HEK293 (cell line): Measurements from ENCODE around the gene CADPS2.

Source experiments
- CTCF ChIA-PET: fragments of 350-600 bp; formaldehyde crosslinking; extraction: SDS; loops from one replicate; lab custom pipeline; 2021; ENCODE audit warnings: antibody characterized with exemption; lab: Yijun Ruan, JAX
- POLR2A ChIA-PET: fragments of 300-600 bp; formaldehyde crosslinking; extraction: SDS; loops from one replicate; lab custom pipeline; 2020; ENCODE audit warnings: antibody characterized with exemption, inconsistent platforms; lab: Yijun Ruan, JAX
- H3K27ac ChIP-seq: fragments of 200-500 bp; sonication (Bioruptor generic); 2 replicates; pipeline ENCODE4 v1.5.1; 2014; ENCODE audit warnings: low read depth, low read length, control low read depth, inconsistent platforms; ENCODE audit errors: extremely low read depth
- H3K36me3 ChIP-seq, 2 experiments: fragments of 200-500 bp in 1 of 2; sonication (Bioruptor generic) in 1 of 2; 1 replicate in 1 of 2; 2 replicates in 1 of 2; pipeline ENCODE4 v1.5.1; 2014 to 2017; ENCODE audit warnings: inconsistent platforms in 2 of 2, low read length in 2 of 2; ENCODE audit not compliant: control insufficient read depth in 2 of 2, insufficient read depth in 1 of 2
- H3K4me1 ChIP-seq: fragments of 200-500 bp; sonication (Bioruptor generic); 2 replicates; pipeline ENCODE4 v1.5.1; 2014; ENCODE audit warnings: mild to moderate bottlenecking, low read length, inconsistent platforms; ENCODE audit not compliant: control insufficient read depth, insufficient read depth
- H3K4me3 ChIP-seq: 2 replicates; pipeline ENCODE4 v1.5.1; 2011; ENCODE audit warnings: low read depth, mild to moderate bottlenecking, control low read depth, low read length, moderate library complexity
- H3K9me3 ChIP-seq: fragments of 200-500 bp; sonication (Bioruptor generic); 2 replicates; pipeline ENCODE4 v1.5.1; 2014; ENCODE audit warnings: low read depth, low read length, inconsistent platforms; ENCODE audit not compliant: control insufficient read depth, insufficient read depth
- BCL11B ChIP-seq: fragments of 450-650 bp; formaldehyde crosslinking; IDR thresholded peaks from 2 replicates; pipeline ENCODE4 v1.5.1; 2016; ENCODE audit warnings: low read depth, missing biosample characterization, missing genetic modification characterization
- GLI4 ChIP-seq: fragments of 450-650 bp; formaldehyde crosslinking; IDR thresholded peaks from 2 replicates; pipeline ENCODE4 v1.5.1; 2016; ENCODE audit warnings: missing biosample characterization, missing genetic modification characterization
- IKZF3 ChIP-seq: fragments of 450-650 bp; IDR thresholded peaks from 2 replicates; pipeline ENCODE4 v1.5.0; 2018; ENCODE audit warnings: missing biosample characterization, mild to moderate bottlenecking, missing genetic modification characterization, moderate library complexity
- ZFP3 ChIP-seq: fragments of 450-650 bp; formaldehyde crosslinking; IDR thresholded peaks from 2 replicates; pipeline ENCODE4 v1.5.1; 2016; ENCODE audit warnings: low read depth, missing biosample characterization, missing genetic modification characterization
- ZFP69B ChIP-seq: fragments of 450-650 bp; formaldehyde crosslinking; IDR thresholded peaks from 2 replicates; pipeline ENCODE4 v1.5.1; 2016; ENCODE audit warnings: missing biosample characterization, missing genetic modification characterization
- ZNF146 ChIP-seq: fragments of 450-650 bp; formaldehyde crosslinking; IDR thresholded peaks from 2 replicates; pipeline ENCODE4 v1.5.1; 2016; ENCODE audit warnings: missing biosample characterization, missing genetic modification characterization
- ZNF214 ChIP-seq: fragments of 450-650 bp; formaldehyde crosslinking; IDR thresholded peaks from 2 replicates; pipeline ENCODE4 v1.5.1; 2017; ENCODE audit warnings: missing biosample characterization, mild to moderate bottlenecking, missing genetic modification characterization, borderline replicate concordance
- ZNF26 ChIP-seq: fragments of 450-650 bp; formaldehyde crosslinking; IDR thresholded peaks from 2 replicates; pipeline ENCODE4 v1.5.1; 2016; ENCODE audit warnings: missing biosample characterization, missing genetic modification characterization
- ZNF37A ChIP-seq: fragments of 450-650 bp; IDR thresholded peaks from 2 replicates; pipeline ENCODE4 v1.5.1; 2018; ENCODE audit warnings: missing biosample characterization, missing genetic modification characterization
- ZNF391 ChIP-seq: fragments of 450-650 bp; formaldehyde crosslinking; IDR thresholded peaks from 2 replicates; pipeline ENCODE4 v1.5.1; 2016; ENCODE audit warnings: low read depth, missing biosample characterization, missing genetic modification characterization, borderline replicate concordance
- ZNF501 ChIP-seq: fragments of 450-650 bp; formaldehyde crosslinking; IDR thresholded peaks from 2 replicates; pipeline ENCODE4 v1.5.1; 2016; ENCODE audit warnings: missing biosample characterization, missing genetic modification characterization
- ZNF626 ChIP-seq: fragments of 450-650 bp; sonication (Bioruptor Pico); formaldehyde crosslinking; IDR thresholded peaks from 2 replicates; pipeline ENCODE4 v1.5.1; 2018; ENCODE audit warnings: missing biosample characterization, missing genetic modification characterization, inconsistent platforms
- ZNF660 ChIP-seq: fragments of 450-650 bp; IDR thresholded peaks from 2 replicates; pipeline ENCODE4 v1.5.1; 2018; ENCODE audit warnings: missing biosample characterization, mild to moderate bottlenecking, missing genetic modification characterization
- ZNF704 ChIP-seq: fragments of 450-650 bp; formaldehyde crosslinking; IDR thresholded peaks from 2 replicates; pipeline ENCODE4 v1.5.1; 2016; ENCODE audit warnings: missing biosample characterization, missing genetic modification characterization
- ZNF76 ChIP-seq: fragments of 450-650 bp; formaldehyde crosslinking; IDR thresholded peaks from 2 replicates; pipeline ENCODE4; 2016; ENCODE audit warnings: low read depth, missing biosample characterization, missing genetic modification characterization, borderline replicate concordance
- ZNF768 ChIP-seq: fragments of 450-650 bp; formaldehyde crosslinking; IDR thresholded peaks from 2 replicates; pipeline ENCODE4 v1.5.1; 2018; ENCODE audit warnings: missing biosample characterization, mild to moderate bottlenecking, missing genetic modification characterization
- ZNF776 ChIP-seq: fragments of 450-650 bp; formaldehyde crosslinking; IDR thresholded peaks from 2 replicates; pipeline ENCODE4 v1.5.0; 2017; ENCODE audit warnings: missing biosample characterization, missing genetic modification characterization, borderline replicate concordance
- ZNF791 ChIP-seq: fragments of 450-650 bp; formaldehyde crosslinking; IDR thresholded peaks from 2 replicates; pipeline ENCODE4 v1.5.1; 2016; ENCODE audit warnings: missing biosample characterization, missing genetic modification characterization
- TF ChIP-seq, protein P1 (sequence below): fragments of 450-650 bp; formaldehyde crosslinking; IDR thresholded peaks from 2 replicates; pipeline ENCODE4 v1.5.1; 2016; ENCODE audit warnings: missing biosample characterization, missing genetic modification characterization
- TF ChIP-seq, protein P2 (sequence below): fragments of 450-650 bp; formaldehyde crosslinking; IDR thresholded peaks from 2 replicates; pipeline ENCODE4 v1.5.1; 2016; ENCODE audit warnings: missing biosample characterization, missing genetic modification characterization, low read depth

The CADPS2 gene

DNA sequence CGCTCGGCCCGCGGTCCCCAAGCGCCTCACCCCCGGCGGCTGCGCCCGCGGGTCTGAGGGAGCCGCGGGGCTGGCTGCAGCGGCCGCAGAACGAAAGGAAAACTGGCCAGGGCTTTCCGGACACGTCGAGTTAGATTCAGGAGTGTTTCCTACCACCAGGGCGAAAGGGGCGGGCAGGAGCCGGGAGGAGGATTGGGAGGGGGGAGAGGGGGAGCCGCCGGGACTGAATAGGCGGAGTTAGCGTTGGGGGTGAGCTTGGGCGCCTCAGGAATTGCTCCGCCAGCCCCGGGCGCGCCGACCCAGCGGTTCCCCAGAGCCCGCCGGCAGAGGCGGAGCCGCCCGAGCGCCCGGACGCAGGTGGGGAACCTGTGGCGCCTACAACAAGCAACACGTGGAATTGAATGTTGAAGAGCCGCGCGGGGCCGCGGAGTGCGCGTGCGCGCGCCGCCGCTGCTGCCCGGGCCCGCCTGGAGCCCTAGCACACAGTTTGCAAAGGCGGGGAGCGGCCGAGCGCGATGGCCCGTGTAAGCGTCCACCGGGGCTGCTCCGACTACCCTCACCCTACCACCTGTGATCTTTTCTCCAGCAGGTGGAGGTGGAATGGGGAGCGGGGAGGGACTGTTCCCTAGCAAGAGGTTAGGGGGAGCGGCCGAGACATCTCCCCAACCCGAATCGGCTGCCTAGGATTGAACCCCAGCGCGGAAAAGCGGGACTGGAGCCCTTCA is at the start of gene CADPS2 (continued):
- TF ChIP-seq ZNF768 (tag by site-specific recombination), result no peak
- TF ChIP-seq, protein P1, sequence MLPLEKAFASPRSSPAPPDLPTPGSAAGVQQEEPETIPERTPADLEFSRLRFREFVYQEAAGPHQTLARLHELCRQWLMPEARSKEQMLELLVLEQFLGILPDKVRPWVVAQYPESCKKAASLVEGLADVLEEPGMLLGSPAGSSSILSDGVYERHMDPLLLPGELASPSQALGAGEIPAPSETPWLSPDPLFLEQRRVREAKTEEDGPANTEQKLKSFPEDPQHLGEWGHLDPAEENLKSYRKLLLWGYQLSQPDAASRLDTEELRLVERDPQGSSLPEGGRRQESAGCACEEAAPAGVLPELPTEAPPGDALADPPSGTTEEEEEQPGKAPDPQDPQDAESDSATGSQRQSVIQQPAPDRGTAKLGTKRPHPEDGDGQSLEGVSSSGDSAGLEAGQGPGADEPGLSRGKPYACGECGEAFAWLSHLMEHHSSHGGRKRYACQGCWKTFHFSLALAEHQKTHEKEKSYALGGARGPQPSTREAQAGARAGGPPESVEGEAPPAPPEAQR (tag by site-specific recombination), result no peak
- TF ChIP-seq ZNF391 (tag by site-specific recombination), result no peak

- CTCF ChIA-PET, result no interaction called here
- Histone ChIP-seq H3K27ac (no peak overlapping the region), H3K36me3 (no peaks in the 10 kb centered on the region), H3K4me1 (no peaks in the 10 kb centered on the region), H3K4me3 (no peak overlapping the region), H3K9me3 (no peaks in the 10 kb centered on the region)
- no peak for TF ChIP-seq BCL11B (tag by site-specific recombination)
- TF ChIP-seq ZNF26 (tag by site-specific recombination), result peak; percentile 70; the same call in 1 of the 2 replicates
- POLR2A ChIA-PET, result no interaction called here
Observed at GRCh38 chr7:122935620-122936019, 49.4 kb upstream of the CADPS2 start.

DNA sequence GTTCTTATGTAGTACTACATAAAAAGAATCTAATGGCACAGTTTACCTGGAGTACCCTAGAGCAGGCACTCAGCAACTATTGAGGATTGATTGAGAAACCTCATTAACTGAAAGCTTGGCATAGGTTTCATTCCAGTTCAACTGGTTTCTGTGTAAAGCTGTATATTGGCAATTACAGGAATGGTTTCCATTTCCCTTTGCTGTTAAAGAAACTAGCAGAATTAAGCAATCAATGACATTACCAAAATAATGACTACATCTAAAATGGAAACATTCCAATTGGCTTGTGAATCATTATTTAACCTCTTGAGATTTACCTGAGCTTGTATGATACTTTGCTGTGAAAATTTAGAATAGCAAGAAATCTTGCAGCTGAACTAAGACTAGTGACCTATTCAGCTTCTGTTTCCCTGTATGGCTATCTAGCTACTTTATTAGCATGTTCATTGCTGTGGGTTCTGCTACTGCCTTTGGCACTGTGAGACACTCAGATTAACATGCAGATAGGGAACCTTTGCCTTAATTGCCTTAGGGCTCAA is 33.5 kb upstream of the CADPS2 start:
- no peaks in the 10 kb centered on the region for H3K4me1 ChIP-seq
- H3K4me3 ChIP-seq, result no peak overlapping the region
- TF ChIP-seq ZNF791 (tag by site-specific recombination), result no peak
- no peak for TF ChIP-seq ZFP69B (tag by site-specific recombination)
- TF ChIP-seq ZNF37A, result no peak
- no peak for TF ChIP-seq ZNF146
- ChIA-PET CTCF (no interaction called here), POLR2A (no interaction called here)
- H3K9me3 ChIP-seq, result no peaks in the 10 kb centered on the region
- no peaks in the 10 kb centered on the region for H3K36me3 ChIP-seq
- no peak overlapping the region for H3K27ac ChIP-seq

DNA sequence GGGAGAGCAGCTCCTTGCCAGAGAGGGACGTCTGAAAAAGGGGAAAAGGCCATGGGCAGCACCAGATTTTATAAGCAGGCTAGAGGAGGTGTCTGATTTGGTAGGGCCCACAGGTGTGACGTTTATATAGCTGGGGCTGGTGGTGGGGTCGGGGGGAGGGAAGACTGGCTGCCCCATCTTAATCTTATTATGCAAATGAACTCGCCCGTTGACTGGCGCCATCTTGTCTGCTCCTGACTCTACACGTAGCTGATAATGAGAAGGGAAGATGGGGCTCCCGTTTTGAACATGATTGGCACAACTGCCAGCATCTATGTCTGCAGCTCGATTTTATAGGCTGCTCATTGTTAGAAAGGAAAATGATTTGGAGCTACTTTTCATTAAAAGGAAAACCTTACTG is 28.6 kb upstream of the CADPS2 start:
- no peak overlapping the region for H3K27ac ChIP-seq
- no peaks in the 10 kb centered on the region for H3K4me1 ChIP-seq
- no peaks in the 10 kb centered on the region for H3K9me3 ChIP-seq
- TF ChIP-seq, protein P2, sequence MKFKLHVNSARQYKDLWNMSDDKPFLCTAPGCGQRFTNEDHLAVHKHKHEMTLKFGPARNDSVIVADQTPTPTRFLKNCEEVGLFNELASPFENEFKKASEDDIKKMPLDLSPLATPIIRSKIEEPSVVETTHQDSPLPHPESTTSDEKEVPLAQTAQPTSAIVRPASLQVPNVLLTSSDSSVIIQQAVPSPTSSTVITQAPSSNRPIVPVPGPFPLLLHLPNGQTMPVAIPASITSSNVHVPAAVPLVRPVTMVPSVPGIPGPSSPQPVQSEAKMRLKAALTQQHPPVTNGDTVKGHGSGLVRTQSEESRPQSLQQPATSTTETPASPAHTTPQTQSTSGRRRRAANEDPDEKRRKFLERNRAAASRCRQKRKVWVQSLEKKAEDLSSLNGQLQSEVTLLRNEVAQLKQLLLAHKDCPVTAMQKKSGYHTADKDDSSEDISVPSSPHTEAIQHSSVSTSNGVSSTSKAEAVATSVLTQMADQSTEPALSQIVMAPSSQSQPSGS, result no peak
- TF ChIP-seq IKZF3 (tag by site-specific recombination) (no peak), ZNF704 (tag by site-specific recombination) (no peak), ZNF626 (tag by site-specific recombination) (no peak), ZNF776 (tag by site-specific recombination) (no peak), ZNF214 (no peak), ZNF76 (tag by site-specific recombination) (no peak), ZNF660 (tag by site-specific recombination) (no peak), ZFP3 (no peak), ZFP69B (tag by site-specific recombination) (no peak), GLI4 (tag by site-specific recombination) (no peak), ZNF501 (no peak)
- TF ChIP-seq, protein P1 (tag by site-specific recombination), result no peak
- no peaks in the 10 kb centered on the region for H3K36me3 ChIP-seq
- ChIA-PET CTCF (interaction anchor here (0.6 to 0.7 kb wide), 2 partner anchors 12 to 90 kb away, joined by 3 to 7 read pairs; no protein-coding TSS in a partner anchor), POLR2A (no interaction called here)
- H3K4me3 ChIP-seq, result no peak overlapping the region
